Suprapubic skin (tissue), 4 donors: ENCODE results near the gene RNFT2.

Experiments
- CTCF ChIP-seq, 2 donors: fragments of 200-600 bp in 1 of 2; fragments of 450-650 bp in 1 of 2; sonication (generic) in 1 of 2; IDR thresholded peaks; one replicate each; pipeline ENCODE4 v1.5.1; 2016 to 2019; ENCODE audit warnings: antibody characterized with exemption in 2 of 2, mild to moderate bottlenecking in 1 of 2, moderate library complexity in 1 of 2
- EP300 ChIP-seq: sonication (generic); formaldehyde crosslinking; IDR thresholded peaks from one replicate; pipeline ENCODE4 v1.6.1; 2017; ENCODE audit warnings: antibody characterized with exemption
- POLR2A ChIP-seq, 2 donors: fragments of 450-650 bp; IDR thresholded peaks; one replicate each; pipeline ENCODE4 v1.6.1; 2017; ENCODE audit warnings: antibody characterized with exemption in 2 of 2, mild to moderate bottlenecking in 2 of 2, moderate library complexity in 2 of 2
- POLR2AphosphoS5 ChIP-seq, 3 donors: sonication (generic); formaldehyde crosslinking; IDR thresholded peaks; one replicate each; pipeline ENCODE4 v1.6.1; 2017; ENCODE audit warnings: antibody characterized with exemption in 3 of 3

GRCh38 chr12:116862167-116862566 lies 124.1 kb downstream of the RNFT2 start:
- TF ChIP-seq CTCF (IDR thresholded peaks at IDR 0.05) (no peak), EP300 (no peak), POLR2AphosphoS5 (IDR thresholded peaks at IDR 0.05) (no peak), POLR2A (IDR thresholded peaks at IDR 0.05) (no peak)
